ENCODE results near the gene RMI1.
"Not testable (repeated sequence)": the region's sequence is repeated elsewhere in the genome, so short reads cannot be mapped to it uniquely, and the experiment has no call there.

RMI1 gene

DNA sequence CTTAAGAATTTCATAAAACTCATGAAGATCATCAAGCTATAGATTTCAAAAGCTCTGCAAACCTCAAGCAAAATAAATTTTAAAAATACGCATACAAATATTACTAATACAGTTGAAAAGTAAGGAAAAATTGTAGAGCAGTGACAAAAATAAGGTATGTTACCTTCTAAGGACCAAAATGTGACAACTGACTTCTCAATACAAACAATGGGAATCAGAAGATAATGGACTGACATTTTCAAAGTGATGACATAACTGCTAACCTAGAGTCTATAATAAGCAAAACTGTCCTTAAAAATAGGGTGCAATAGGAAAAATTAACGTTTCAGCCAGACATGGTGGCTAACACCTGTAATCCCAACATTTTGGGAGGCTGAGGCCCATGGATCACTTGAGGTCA is 27.1 kb downstream of the RMI1 start:
- ATAC-seq (ENCODE audit: low read depth) (no peak), DNase-seq (ENCODE audit: low spot score) (no peak)
- H3K36me3 ChIP-seq (ENCODE audit: low read depth) = peaks cover 2% of the 10 kb centered on the region
- H3K27me3 ChIP-seq (ENCODE audit: insufficient read depth, poor library complexity, severe bottlenecking) = no peaks in the 10 kb centered on the region
- H3K9me3 ChIP-seq (ENCODE audit: severe bottlenecking) = no peaks in the 10 kb centered on the region
- TF ChIP-seq, protein P1, sequence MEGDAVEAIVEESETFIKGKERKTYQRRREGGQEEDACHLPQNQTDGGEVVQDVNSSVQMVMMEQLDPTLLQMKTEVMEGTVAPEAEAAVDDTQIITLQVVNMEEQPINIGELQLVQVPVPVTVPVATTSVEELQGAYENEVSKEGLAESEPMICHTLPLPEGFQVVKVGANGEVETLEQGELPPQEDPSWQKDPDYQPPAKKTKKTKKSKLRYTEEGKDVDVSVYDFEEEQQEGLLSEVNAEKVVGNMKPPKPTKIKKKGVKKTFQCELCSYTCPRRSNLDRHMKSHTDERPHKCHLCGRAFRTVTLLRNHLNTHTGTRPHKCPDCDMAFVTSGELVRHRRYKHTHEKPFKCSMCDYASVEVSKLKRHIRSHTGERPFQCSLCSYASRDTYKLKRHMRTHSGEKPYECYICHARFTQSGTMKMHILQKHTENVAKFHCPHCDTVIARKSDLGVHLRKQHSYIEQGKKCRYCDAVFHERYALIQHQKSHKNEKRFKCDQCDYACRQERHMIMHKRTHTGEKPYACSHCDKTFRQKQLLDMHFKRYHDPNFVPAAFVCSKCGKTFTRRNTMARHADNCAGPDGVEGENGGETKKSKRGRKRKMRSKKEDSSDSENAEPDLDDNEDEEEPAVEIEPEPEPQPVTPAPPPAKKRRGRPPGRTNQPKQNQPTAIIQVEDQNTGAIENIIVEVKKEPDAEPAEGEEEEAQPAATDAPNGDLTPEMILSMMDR (IDR thresholded peaks at IDR 0.05; ENCODE audit: poor library complexity, severe bottlenecking) = no peak
- no peak overlapping the region for H3K27ac ChIP-seq (ENCODE audit: poor library complexity, severe bottlenecking)
- H3K4me3 ChIP-seq (ENCODE audit: severe bottlenecking) = no peak overlapping the region
- peaks cover 6% of the 10 kb centered on the region for H3K4me1 ChIP-seq (ENCODE audit: insufficient read depth, poor library complexity, severe bottlenecking)

DNA sequence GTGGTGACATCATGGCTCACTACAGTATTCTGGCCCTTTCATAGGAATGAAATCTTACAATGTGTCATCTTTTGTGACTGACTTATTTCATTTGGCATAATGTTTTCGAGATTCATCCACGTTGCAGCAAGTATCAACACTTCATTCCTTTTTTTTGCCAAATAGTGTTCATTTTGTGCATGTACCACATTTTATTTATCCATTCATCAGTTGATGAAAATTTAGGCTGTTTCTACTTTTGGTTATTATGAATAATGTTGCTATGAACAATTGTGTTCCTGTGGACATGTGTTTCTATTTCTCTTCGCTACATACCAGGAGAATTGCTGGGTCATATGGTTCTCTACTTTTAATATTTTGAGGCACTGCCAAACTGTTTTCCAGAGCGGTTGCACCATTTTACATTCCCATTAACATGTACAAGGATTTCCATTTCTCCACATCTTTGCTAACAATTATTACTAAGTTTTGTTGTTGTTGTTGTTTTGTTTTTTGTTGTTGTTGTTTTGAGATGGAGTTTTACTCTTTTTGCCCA is 43.5 kb downstream of the RMI1 start:
- no peak for DNase-seq (ENCODE audit: low spot score)
- H3K4me1 ChIP-seq (ENCODE audit: insufficient read depth, poor library complexity, severe bottlenecking) = no peaks in the 10 kb centered on the region
- H3K27me3 ChIP-seq (ENCODE audit: insufficient read depth, poor library complexity, severe bottlenecking) = no peaks in the 10 kb centered on the region
- no peak for ATAC-seq (ENCODE audit: low read depth)
- H3K27ac ChIP-seq (ENCODE audit: poor library complexity, severe bottlenecking) = no peak overlapping the region
- H3K9me3 ChIP-seq (ENCODE audit: severe bottlenecking) = no peaks in the 10 kb centered on the region
- TF ChIP-seq, protein P1 (IDR thresholded peaks at IDR 0.05; ENCODE audit: poor library complexity, severe bottlenecking) = no peak
- H3K36me3 ChIP-seq (ENCODE audit: low read depth) = no peaks in the 10 kb centered on the region
- no peak overlapping the region for H3K4me3 ChIP-seq (ENCODE audit: severe bottlenecking)

DNA sequence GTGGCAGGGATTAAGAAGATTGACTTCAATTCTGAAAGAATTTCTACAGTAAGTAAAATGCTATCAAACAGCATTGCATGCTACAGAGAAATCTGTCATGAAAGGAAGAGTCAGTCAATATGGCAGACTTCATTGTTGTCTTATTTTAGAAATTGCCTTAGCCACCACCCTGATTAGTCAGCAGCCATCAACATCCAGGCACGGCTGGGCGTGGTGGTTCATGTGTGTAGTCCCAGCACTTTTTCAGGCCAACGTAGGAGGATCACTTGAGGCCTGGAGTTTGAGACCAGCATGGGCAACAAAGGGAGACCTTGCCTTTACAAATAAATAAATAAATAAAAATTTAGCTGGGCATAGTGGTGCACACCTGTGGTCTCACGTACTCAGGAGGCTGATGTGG is 46.6 kb downstream of the RMI1 start:
- H3K36me3 ChIP-seq (ENCODE audit: low read depth) = no peaks in the 10 kb centered on the region
- no peak for ATAC-seq (ENCODE audit: low read depth)
- TF ChIP-seq, protein P1 (IDR thresholded peaks at IDR 0.05; ENCODE audit: poor library complexity, severe bottlenecking) = no peak
- H3K4me3 ChIP-seq (ENCODE audit: severe bottlenecking) = no peak overlapping the region
- no peak overlapping the region for H3K27ac ChIP-seq (ENCODE audit: poor library complexity, severe bottlenecking)
- no peak for DNase-seq (ENCODE audit: low spot score)
- H3K9me3 ChIP-seq (ENCODE audit: severe bottlenecking) = no peaks in the 10 kb centered on the region
- H3K4me1 ChIP-seq (ENCODE audit: insufficient read depth, poor library complexity, severe bottlenecking) = no peaks in the 10 kb centered on the region
- H3K27me3 ChIP-seq (ENCODE audit: insufficient read depth, poor library complexity, severe bottlenecking) = no peaks in the 10 kb centered on the region

DNA sequence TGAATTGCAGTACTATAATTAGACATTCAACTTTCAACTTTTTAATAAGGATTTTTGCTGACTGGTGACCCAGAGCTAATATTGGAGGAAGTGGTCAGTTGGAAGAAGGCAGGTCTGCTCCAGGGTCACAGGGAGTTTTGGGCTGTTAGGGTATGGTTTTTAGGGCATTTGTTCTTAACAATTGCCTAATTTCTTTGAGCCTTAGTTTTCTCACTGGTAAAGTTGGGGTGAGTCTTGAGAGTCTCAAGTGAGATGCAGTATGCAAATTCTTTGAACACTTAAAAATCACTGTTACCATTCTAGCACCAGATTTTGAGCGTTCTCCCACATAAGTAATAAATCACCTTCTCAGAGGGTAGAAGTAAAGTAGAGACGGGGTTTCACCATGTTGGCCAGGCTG is 50.9 kb downstream of the RMI1 start:
- no peak for ATAC-seq (ENCODE audit: low read depth)
- Histone ChIP-seq H3K27me3 (ENCODE audit: insufficient read depth, poor library complexity, severe bottlenecking) (no peaks in the 10 kb centered on the region), H3K27ac (ENCODE audit: poor library complexity, severe bottlenecking) (no peak overlapping the region), H3K9me3 (ENCODE audit: severe bottlenecking) (no peaks in the 10 kb centered on the region), H3K36me3 (ENCODE audit: low read depth) (no peaks in the 10 kb centered on the region), H3K4me3 (ENCODE audit: severe bottlenecking) (no peak overlapping the region), H3K4me1 (ENCODE audit: insufficient read depth, poor library complexity, severe bottlenecking) (no peaks in the 10 kb centered on the region)
- no peak for DNase-seq (ENCODE audit: low spot score)
- TF ChIP-seq, protein P1 (IDR thresholded peaks at IDR 0.05; ENCODE audit: poor library complexity, severe bottlenecking) = no peak

DNA sequence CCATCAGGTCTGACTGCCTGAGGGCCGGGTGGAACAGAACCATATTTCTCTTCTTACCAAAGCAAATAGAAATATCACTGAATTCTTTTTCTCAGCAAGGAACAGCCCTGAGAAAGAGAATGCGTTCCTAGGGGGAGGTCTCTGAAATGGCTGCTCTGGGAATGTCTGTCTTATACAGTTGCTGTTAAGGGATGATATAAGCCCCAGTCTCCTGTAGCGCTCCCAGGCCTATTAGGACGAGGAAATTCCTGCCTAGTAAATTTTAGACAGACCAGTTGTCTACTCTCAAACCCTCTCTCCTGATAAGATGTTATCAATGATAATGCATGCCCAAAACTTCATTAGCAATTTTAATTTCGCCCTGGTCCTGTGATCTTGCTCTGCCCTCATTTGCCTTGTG is 61.3 kb downstream of the RMI1 start:
- not testable (repeated sequence) for H3K9me3 ChIP-seq (ENCODE audit: severe bottlenecking); H3K4me3 ChIP-seq (ENCODE audit: severe bottlenecking); H3K27ac ChIP-seq (ENCODE audit: poor library complexity, severe bottlenecking); DNase-seq (ENCODE audit: low spot score); ATAC-seq (ENCODE audit: low read depth); H3K36me3 ChIP-seq (ENCODE audit: low read depth); H3K27me3 ChIP-seq (ENCODE audit: insufficient read depth, poor library complexity, severe bottlenecking); H3K4me1 ChIP-seq (ENCODE audit: insufficient read depth, poor library complexity, severe bottlenecking)

Measured in RWPE2 (cell line).